Fibroblast of skin of right quadriceps (primary cell): ENCODE results near the gene ZNF74.
"Not testable (repeated sequence)": the region's sequence is repeated elsewhere in the genome, so short reads cannot be mapped to it uniquely, and the experiment has no call there.

ENCODE experiments used
- DNase-seq: peaks from one replicate; pipeline ENCODE4 v3.0.0-alpha.2; 2013

Gene ZNF74

DNA sequence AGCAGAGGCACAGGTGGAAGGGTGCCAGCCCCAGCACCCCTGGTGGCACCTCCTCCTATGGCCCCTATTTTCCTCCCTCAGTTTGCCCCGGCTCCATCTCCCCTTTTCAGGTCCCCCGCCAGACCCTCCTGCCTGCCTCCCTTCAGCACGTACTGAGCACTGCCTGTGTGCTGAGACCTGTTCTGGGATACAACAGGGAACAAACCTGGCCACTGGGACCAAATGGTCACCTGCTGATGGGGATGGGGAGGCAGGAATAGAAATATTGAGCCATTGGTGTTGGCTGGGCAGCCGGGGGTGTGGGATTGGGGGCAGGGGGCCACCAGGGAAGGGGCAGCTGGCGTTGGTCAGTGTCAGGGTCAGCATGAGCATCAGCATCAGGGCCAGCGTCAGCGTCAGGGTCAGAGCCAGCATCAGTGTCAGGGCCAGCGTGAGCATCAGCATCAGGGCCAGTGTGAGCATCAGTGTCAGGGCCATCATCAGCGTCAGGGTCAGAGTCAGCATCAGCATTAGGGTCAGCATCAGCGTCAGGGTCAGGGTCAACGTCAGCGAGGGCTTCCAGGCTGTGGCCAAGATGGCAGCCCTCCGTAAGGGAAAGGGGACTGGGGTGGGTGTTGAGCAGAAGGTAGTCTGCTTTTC is 7.5 kb downstream of the ZNF74 start:
- DNase-seq = no peak

DNA sequence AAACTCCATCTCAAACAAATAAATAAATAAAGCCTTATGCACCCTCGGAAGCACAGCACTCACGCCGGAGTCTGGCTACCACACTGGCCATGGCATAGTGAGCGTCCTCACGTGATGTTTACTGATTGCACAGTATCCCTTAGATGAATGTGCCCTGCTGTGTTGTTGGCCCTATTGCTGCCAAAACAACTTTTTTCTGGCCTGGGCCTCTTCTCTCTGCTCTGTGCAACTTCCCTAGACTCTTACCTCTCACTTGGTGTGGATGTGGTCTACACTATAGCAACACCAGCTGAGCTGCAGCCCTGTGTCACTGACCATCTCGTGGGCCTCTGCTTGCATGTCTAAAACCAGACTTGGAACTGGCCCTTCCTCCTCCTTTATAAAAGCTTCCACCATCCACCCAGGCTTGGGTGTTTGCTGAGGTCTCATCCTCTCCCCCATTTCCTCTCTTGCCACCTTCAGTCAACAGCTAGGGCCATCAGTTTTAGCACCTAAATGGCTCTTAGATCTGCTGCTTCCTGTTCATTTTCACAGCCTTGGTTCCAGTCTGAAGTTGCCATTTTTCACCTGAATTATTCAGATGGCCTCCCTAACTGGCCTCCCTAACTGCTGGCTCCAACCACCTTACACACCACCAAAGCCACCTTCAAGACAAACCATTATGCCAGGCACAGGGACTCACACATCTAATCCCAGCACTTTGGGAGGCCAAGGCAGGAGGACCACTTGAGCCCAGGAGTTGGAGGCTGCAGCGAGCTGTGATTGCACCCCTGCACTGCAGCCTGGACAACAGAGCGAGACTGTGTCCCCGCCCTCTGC is 9.2 kb downstream of the ZNF74 start:
- no peak for DNase-seq

- DNase-seq = no peak
Observed at GRCh38 chr22:20403779-20404140, 9.8 kb downstream of the ZNF74 start.

GRCh38 chr22:20404881-20405280 is 10.9 kb downstream of the ZNF74 start:
- no peak for DNase-seq

DNA sequence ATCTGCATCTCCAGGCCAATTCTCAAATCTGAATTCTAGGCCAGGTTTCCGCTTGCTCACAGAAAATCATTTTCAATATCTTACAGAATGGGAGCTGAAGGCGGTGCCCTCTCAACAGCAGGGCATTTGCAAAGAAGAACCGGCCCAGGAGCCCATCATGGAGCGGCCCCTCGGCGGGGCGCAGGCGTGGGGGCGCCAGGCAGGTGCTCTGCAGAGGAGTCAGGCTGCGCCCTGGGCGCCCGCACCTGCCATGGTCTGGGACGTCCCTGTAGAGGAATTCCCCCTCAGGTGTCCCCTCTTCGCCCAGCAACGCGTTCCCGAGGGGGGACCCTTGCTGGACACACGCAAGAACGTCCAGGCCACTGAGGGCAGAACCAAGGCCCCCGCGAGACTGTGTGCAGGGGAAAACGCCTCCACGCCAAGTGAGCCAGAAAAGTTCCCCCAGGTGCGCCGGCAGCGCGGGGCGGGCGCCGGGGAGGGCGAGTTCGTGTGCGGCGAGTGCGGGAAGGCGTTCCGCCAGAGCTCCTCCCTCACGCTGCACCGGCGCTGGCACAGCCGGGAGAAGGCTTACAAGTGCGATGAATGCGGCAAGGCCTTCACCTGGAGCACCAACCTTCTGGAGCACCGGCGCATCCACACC is 11.5 kb downstream of the ZNF74 start:
- DNase-seq = no peak

DNA sequence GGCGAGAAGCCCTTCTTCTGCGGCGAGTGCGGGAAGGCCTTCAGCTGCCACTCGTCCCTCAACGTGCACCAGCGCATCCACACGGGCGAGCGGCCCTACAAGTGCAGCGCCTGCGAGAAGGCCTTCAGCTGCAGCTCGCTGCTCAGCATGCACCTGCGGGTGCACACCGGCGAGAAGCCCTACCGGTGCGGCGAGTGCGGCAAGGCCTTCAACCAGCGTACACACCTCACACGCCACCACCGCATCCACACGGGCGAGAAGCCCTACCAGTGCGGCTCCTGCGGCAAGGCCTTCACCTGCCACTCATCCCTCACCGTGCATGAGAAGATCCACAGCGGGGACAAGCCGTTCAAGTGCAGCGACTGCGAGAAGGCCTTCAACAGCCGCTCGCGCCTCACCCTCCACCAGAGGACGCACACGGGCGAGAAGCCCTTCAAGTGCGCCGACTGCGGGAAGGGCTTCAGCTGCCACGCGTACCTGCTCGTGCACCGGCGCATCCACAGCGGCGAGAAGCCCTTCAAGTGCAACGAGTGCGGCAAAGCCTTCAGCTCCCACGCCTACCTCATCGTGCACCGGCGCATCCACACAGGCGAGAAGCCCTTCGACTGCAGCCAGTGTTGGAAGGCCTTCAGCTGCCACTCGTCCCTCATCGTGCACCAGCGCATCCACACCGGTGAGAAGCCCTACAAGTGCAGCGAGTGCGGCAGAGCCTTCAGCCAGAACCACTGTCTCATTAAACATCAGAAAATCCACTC is 12.2 kb downstream of the ZNF74 start:
- no peak for DNase-seq

- no peak for DNase-seq
Observed at GRCh38 chr22:20406686-20407408, 12.9 kb downstream of the ZNF74 start.

DNA sequence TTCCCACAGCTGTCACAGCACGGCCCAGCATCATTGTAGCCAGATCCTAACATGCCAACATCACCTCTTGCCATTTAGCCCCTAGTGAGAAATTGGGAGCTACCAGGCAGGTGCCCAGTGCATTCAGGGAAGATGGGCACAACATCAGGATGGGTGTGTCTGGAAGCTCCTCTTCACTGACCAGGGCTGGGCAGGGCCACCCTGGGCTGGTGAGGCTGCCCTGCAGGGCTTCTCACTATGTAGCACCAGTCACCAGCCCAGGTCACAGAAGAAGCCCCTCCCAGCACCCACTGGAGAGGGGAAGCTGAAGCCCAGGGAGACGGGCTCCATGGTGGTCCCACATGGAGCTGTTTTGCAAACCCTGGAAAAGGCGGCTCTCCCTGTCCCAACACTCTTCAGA is 13.9 kb downstream of the ZNF74 start:
- DNase-seq = no peak

- DNase-seq = no peak
Observed at GRCh38 chr22:20408891-20409290, 14.9 kb downstream of the ZNF74 start.

- DNase-seq = not testable (repeated sequence)
Observed at GRCh38 chr22:20409385-20409784, 15.4 kb downstream of the ZNF74 start.

- DNase-seq = no peak
Observed at GRCh38 chr22:20412474-20413216, 18.7 kb downstream of the ZNF74 start.

DNA sequence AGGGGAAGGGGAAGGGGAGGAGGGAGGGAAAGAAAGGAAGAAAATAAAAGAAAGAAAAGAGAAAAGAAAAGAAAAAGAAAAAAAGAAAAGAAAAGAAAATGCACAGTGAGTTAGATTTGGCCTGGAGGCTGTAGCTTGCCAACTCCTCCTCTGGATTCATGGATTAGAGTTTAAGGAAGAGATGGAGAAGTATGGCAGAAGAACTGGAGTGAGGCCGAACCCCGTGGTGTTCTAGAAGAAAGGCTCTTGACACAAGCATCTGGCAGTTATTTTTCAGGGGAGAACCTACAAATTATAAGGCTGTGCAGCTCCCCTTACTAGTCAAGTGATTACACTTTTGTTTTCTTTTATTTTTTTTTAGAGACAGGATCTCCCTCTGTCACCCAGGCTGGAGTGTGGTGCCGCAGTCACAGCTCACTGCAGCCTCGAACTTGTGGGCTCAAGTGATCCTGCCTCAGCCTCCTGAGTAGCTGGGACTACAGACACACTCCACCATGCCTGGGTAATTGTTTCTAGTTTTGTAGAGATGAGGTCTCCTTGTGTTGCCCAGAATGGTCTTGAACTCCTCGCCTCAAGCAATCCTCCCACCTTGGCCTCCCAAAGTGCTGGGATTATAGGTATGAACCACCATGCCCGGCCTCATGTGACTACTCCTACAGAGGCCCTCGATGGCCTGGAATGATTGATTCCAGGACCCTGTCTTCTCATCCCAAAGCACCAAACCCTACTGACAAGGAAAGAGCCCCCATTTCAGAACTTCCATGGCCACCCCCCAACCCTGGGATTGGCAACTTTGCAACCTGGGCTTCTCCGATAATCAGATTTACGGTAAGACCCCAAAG is 19.5 kb downstream of the ZNF74 start:
- no peak for DNase-seq

GRCh38 chr22:20414059-20414440 is 20.1 kb downstream of the ZNF74 start:
- no peak for DNase-seq

DNA sequence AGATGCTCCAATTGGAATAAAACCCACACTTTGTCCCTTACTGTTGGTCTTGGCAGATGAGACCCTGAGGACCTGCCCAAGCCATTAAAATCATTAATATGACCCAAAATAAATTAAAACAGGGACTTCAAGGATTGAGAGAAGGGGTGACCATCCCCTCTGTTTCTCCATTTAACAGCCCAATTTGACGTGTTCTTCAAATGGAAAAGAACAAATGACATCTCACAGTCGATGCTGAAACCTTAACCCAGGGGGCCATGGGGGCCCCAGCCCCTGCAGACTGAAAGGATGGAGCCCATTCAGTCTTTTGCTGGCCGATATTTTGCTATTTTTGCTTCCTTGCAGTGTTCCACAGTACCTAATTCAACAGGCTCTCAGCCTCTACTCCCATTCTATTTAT is 20.5 kb downstream of the ZNF74 start:
- no peak for DNase-seq

GRCh38 chr22:20415241-20415640 is 21.3 kb downstream of the ZNF74 start:
- DNase-seq = not testable (repeated sequence)

DNA sequence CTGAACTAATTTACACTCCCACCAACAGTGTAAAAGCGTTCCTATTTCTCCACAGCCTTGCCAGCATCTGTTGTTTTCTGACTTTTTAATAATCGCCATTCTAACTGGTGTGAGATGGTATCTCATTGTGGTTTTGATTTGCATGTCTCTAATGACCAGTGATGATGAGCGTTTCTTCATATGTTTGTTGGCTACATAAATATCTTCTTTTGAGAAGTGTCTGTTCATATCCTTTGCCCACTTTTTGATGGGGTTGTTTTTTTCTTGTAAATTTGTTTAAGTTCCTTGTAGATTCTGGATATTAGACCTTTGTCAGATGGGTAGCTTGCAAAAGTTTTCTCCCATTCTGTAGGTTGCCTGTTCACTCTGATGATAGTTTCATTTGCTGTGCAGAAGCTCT is 21.7 kb downstream of the ZNF74 start:
- not testable (repeated sequence) for DNase-seq

DNA sequence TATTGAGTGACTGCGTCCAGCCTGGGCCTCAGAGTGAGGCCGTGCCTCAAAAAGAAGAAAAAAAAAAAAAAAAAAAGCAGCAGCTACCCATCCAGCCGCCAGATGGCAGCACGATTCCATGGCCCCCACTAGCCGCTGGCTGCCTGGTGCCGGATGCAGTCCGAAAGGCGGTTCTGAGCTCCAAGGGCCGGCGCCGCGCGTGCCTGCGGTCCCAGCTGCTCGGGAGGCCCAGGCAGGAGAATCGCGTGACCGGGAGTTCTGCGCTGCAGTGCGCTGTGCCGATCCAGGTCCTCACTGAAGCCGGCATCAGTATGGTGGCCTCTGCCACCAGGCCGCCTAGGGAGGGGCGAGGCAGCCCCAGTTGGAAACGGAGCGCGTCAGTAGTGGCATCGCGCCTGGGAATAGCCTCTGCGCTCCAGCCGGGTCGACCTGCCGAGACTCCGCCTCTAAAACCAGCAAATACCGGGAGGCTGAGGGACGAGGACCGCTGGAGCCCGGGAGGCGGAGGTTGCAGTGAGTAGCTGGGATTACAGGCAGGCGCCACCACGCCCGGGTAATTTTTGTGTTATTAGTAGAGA is 24.3 kb downstream of the ZNF74 start:
- peak; percentile 80 for DNase-seq

DNA sequence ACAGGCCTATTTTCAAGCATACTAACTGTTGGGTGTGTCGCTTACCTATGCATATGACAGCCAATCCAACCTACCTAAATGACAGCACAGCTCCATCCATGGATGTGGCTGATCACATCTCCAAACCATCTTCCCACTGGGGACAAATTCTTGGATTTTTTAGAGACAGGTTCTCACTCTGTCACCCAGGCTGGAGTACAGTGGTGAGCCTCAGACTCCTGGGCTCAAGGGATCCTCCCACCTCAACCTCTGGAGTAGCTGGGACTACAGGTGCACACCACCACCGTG is 25.7 kb downstream of the ZNF74 start:
- no peak for DNase-seq

GRCh38 chr22:20420157-20420842 is 26.3 kb downstream of the ZNF74 start:
- DNase-seq = no peak

- DNase-seq = no peak
Observed at GRCh38 chr22:20421507-20421874, 27.5 kb downstream of the ZNF74 start.
